ENCODE data around the gene SMIM7.

GRCh38 chr19:16673231-16673630 lies 13.3 kb upstream of the SMIM7 start:
- no peak for TF ChIP-seq POLR2AphosphoS5 (IDR thresholded peaks at IDR 0.05; ENCODE audit: low read depth, low read length)
- no peak for TF ChIP-seq POLR2A (IDR thresholded peaks at IDR 0.05; ENCODE audit: low read depth, low read length)

Measured in GM12892 (cell line).